ENCODE results near the gene CLPTM1L. TPM values are rescaled to one million over a fixed set of nuclear protein-coding genes. Genes with fewer than 3 reads are reported as not detected.
"Not testable (repeated sequence)": the region's sequence is repeated elsewhere in the genome, so short reads cannot be mapped to it uniquely, and the experiment has no call there.

Gene CLPTM1L
- total RNA-seq, 2 experiments from 2014 or later, result 122 to 123 TPM

GRCh38 chr5:1348986-1349245 lies 4.0 kb upstream of the CLPTM1L start:
- H3K27me3 Mint-ChIP-seq, result peaks cover 2% of the 10 kb centered on the region
- no peak overlapping the region for H3K4me3 Mint-ChIP-seq
- ChIA-PET CTCF (no interaction called here), POLR2A (no interaction called here)
- DNase-seq, result no peak
- H3K9me3 Mint-ChIP-seq, result no peaks in the 10 kb centered on the region
- peaks cover 4% of the 10 kb centered on the region for H3K36me3 Mint-ChIP-seq (ENCODE audit: low read depth)
- peaks cover 14% of the 10 kb centered on the region for H3K4me1 Mint-ChIP-seq
- H3K27ac Mint-ChIP-seq, result peak overlapping the region; percentile 36

- CTCF ChIA-PET, result interaction anchor here (1.0 kb wide), 1 partner anchor 204 kb away, joined by 3 read pairs; no protein-coding TSS in a partner anchor
- no peaks in the 10 kb centered on the region for H3K9me3 Mint-ChIP-seq
Observed at GRCh38 chr5:1347571-1347970, 2.7 kb upstream of the CLPTM1L start.

GRCh38 chr5:1346627-1347440 lies 1.9 kb upstream of the CLPTM1L start:
- ChIA-PET POLR2A (no interaction called here), CTCF (no interaction called here)
- peaks cover 2% of the 10 kb centered on the region for H3K27me3 Mint-ChIP-seq
- H3K36me3 Mint-ChIP-seq (ENCODE audit: low read depth), result peaks cover 15% of the 10 kb centered on the region
- H3K9me3 Mint-ChIP-seq, result no peaks in the 10 kb centered on the region
- H3K27ac Mint-ChIP-seq, result no peak overlapping the region
- no peak for DNase-seq
- H3K4me1 Mint-ChIP-seq, result peaks cover 22% of the 10 kb centered on the region
- H3K4me3 Mint-ChIP-seq, result peak overlapping the region; percentile 73

More at GRCh38 chr5:1347571-1347970, 2.7 kb upstream of the CLPTM1L start:
- peaks cover 22% of the 10 kb centered on the region for H3K4me1 Mint-ChIP-seq
- no peak overlapping the region for H3K27ac Mint-ChIP-seq
- peaks cover 10% of the 10 kb centered on the region for H3K36me3 Mint-ChIP-seq (ENCODE audit: low read depth)
- H3K4me3 Mint-ChIP-seq, result no peak overlapping the region
- POLR2A ChIA-PET, result no interaction called here
- no peak for DNase-seq
- peaks cover 2% of the 10 kb centered on the region for H3K27me3 Mint-ChIP-seq

GRCh38 chr5:1345876-1346626 lies 1.2 kb upstream of the CLPTM1L start:
- no peak for DNase-seq
- ChIA-PET POLR2A (no interaction called here), CTCF (no interaction called here)
- Mint-ChIP-seq H3K9me3 (no peaks in the 10 kb centered on the region), H3K36me3 (ENCODE audit: low read depth) (peaks cover 21% of the 10 kb centered on the region), H3K27ac (peak overlapping the region; percentile 83), H3K4me1 (peaks cover 26% of the 10 kb centered on the region), H3K4me3 (peak overlapping the region; percentile 73), H3K27me3 (no peaks in the 10 kb centered on the region)

GRCh38 chr5:1343931-1344901 lies 683 bp downstream of the CLPTM1L start:
- Mint-ChIP-seq H3K4me3 (peak overlapping the region; percentile 82), H3K9me3 (no peaks in the 10 kb centered on the region), H3K27ac (peak overlapping the region; percentile 84), H3K4me1 (peaks cover 29% of the 10 kb centered on the region), H3K27me3 (no peaks in the 10 kb centered on the region), H3K36me3 (ENCODE audit: low read depth) (peaks cover 30% of the 10 kb centered on the region)
- ChIA-PET CTCF (interaction anchor here (2.0 kb wide), 1 partner anchor 34 kb away, joined by 5 read pairs; no protein-coding TSS in a partner anchor), POLR2A (interaction anchor here (0.8 kb wide), 1 partner anchor 182 kb away, joined by 4 read pairs; no protein-coding TSS in a partner anchor)
- DNase-seq, result peak; percentile 22

- Mint-ChIP-seq H3K4me3 (peak overlapping the region; percentile 82), H3K4me1 (peaks cover 29% of the 10 kb centered on the region), H3K36me3 (ENCODE audit: low read depth) (peaks cover 32% of the 10 kb centered on the region), H3K27me3 (no peaks in the 10 kb centered on the region), H3K9me3 (no peaks in the 10 kb centered on the region), H3K27ac (peak overlapping the region; percentile 6)
- POLR2A ChIA-PET, result no interaction called here
- CTCF ChIA-PET, result interaction anchor here (2.0 kb wide), 1 partner anchor 33 kb away, joined by 5 read pairs; no protein-coding TSS in a partner anchor
- no peak for DNase-seq
Observed at GRCh38 chr5:1343315-1343751, 1.6 kb downstream of the CLPTM1L start.

GRCh38 chr5:1342711-1343110 lies 2.2 kb downstream of the CLPTM1L start:
- DNase-seq, H3K27me3 Mint-ChIP-seq, POLR2A ChIA-PET, H3K9me3 Mint-ChIP-seq, H3K27ac Mint-ChIP-seq: not testable (repeated sequence)
- Mint-ChIP-seq H3K4me1 (peaks cover 30% of the 10 kb centered on the region), H3K36me3 (ENCODE audit: low read depth) (peaks cover 36% of the 10 kb centered on the region), H3K4me3 (peak overlapping the region; percentile 82)
- CTCF ChIA-PET, result interaction anchor here (2.0 kb wide), 1 partner anchor 33 kb away, joined by 5 read pairs; no protein-coding TSS in a partner anchor

- Mint-ChIP-seq H3K27me3 (no peaks in the 10 kb centered on the region), H3K9me3 (no peaks in the 10 kb centered on the region), H3K4me1 (peaks cover 34% of the 10 kb centered on the region), H3K27ac (no peak overlapping the region), H3K36me3 (ENCODE audit: low read depth) (peaks cover 38% of the 10 kb centered on the region), H3K4me3 (no peak overlapping the region)
- DNase-seq, result no peak
- CTCF ChIA-PET, result interaction anchor here (2.0 kb wide), 1 partner anchor 32 kb away, joined by 5 read pairs; no protein-coding TSS in a partner anchor
- POLR2A ChIA-PET, result no interaction called here
Observed at GRCh38 chr5:1342268-1342667, 2.6 kb downstream of the CLPTM1L start.

- H3K27ac Mint-ChIP-seq, result peak overlapping the region; percentile 19
- DNase-seq, result no peak
- H3K27me3 Mint-ChIP-seq, result no peaks in the 10 kb centered on the region
- H3K9me3 Mint-ChIP-seq, result no peaks in the 10 kb centered on the region
- H3K4me3 Mint-ChIP-seq, result no peak overlapping the region
- H3K4me1 Mint-ChIP-seq, result peaks cover 37% of the 10 kb centered on the region
- CTCF ChIA-PET, result interaction anchor here (2.0 kb wide), 1 partner anchor 32 kb away, joined by 5 read pairs; no protein-coding TSS in a partner anchor
- peaks cover 38% of the 10 kb centered on the region for H3K36me3 Mint-ChIP-seq (ENCODE audit: low read depth)
- POLR2A ChIA-PET, result no interaction called here
Observed at GRCh38 chr5:1341863-1342262, 3.0 kb downstream of the CLPTM1L start.

- Mint-ChIP-seq H3K4me1 (peaks cover 38% of the 10 kb centered on the region), H3K36me3 (ENCODE audit: low read depth) (peaks cover 51% of the 10 kb centered on the region)
- CTCF ChIA-PET, result not testable (repeated sequence)
Observed at GRCh38 chr5:1339818-1340210, 5.1 kb downstream of the CLPTM1L start.

GRCh38 chr5:1339139-1339817 lies 5.6 kb downstream of the CLPTM1L start:
- H3K27me3 Mint-ChIP-seq, CTCF ChIA-PET: not testable (repeated sequence)

More at GRCh38 chr5:1339818-1340210, 5.1 kb downstream of the CLPTM1L start:
- H3K9me3 Mint-ChIP-seq, H3K27ac Mint-ChIP-seq, POLR2A ChIA-PET, DNase-seq, H3K4me3 Mint-ChIP-seq, H3K27me3 Mint-ChIP-seq: not testable (repeated sequence)

GRCh38 chr5:1338506-1339070 lies 6.3 kb downstream of the CLPTM1L start:
- H3K4me1 Mint-ChIP-seq, result peaks cover 32% of the 10 kb centered on the region

More at GRCh38 chr5:1339139-1339817, 5.6 kb downstream of the CLPTM1L start:
- Mint-ChIP-seq H3K4me1 (peaks cover 38% of the 10 kb centered on the region), H3K36me3 (ENCODE audit: low read depth) (peaks cover 55% of the 10 kb centered on the region)
- DNase-seq, H3K9me3 Mint-ChIP-seq, H3K27ac Mint-ChIP-seq, H3K4me3 Mint-ChIP-seq, POLR2A ChIA-PET: not testable (repeated sequence)

More at GRCh38 chr5:1338506-1339070, 6.3 kb downstream of the CLPTM1L start:
- no peak overlapping the region for H3K27ac Mint-ChIP-seq
- no peaks in the 10 kb centered on the region for H3K27me3 Mint-ChIP-seq
- H3K9me3 Mint-ChIP-seq, result no peaks in the 10 kb centered on the region
- H3K4me3 Mint-ChIP-seq, result no peak overlapping the region
- ChIA-PET POLR2A (no interaction called here), CTCF (no interaction called here)
- peaks cover 50% of the 10 kb centered on the region for H3K36me3 Mint-ChIP-seq (ENCODE audit: low read depth)
- no peak for DNase-seq
